HEK293 (cell line): Measurements from ENCODE around the gene NUP210.

Source experiments
- CTCF ChIA-PET: fragments of 350-600 bp; formaldehyde crosslinking; extraction: SDS; loops from one replicate; lab custom pipeline; 2021; ENCODE audit warnings: antibody characterized with exemption; lab: Yijun Ruan, JAX
- POLR2A ChIA-PET: fragments of 300-600 bp; formaldehyde crosslinking; extraction: SDS; loops from one replicate; lab custom pipeline; 2020; ENCODE audit warnings: antibody characterized with exemption, inconsistent platforms; lab: Yijun Ruan, JAX
- H3K27ac ChIP-seq: fragments of 200-500 bp; sonication (Bioruptor generic); 2 replicates; pipeline ENCODE4 v1.5.1; 2014; ENCODE audit warnings: low read depth, low read length, control low read depth, inconsistent platforms; ENCODE audit errors: extremely low read depth
- H3K36me3 ChIP-seq, 2 experiments: fragments of 200-500 bp in 1 of 2; sonication (Bioruptor generic) in 1 of 2; 1 replicate in 1 of 2; 2 replicates in 1 of 2; pipeline ENCODE4 v1.5.1; 2014 to 2017; ENCODE audit warnings: inconsistent platforms in 2 of 2, low read length in 2 of 2; ENCODE audit not compliant: control insufficient read depth in 2 of 2, insufficient read depth in 1 of 2
- H3K4me1 ChIP-seq: fragments of 200-500 bp; sonication (Bioruptor generic); 2 replicates; pipeline ENCODE4 v1.5.1; 2014; ENCODE audit warnings: mild to moderate bottlenecking, low read length, inconsistent platforms; ENCODE audit not compliant: control insufficient read depth, insufficient read depth
- H3K4me3 ChIP-seq: 2 replicates; pipeline ENCODE4 v1.5.1; 2011; ENCODE audit warnings: low read depth, mild to moderate bottlenecking, control low read depth, low read length, moderate library complexity
- H3K9me3 ChIP-seq: fragments of 200-500 bp; sonication (Bioruptor generic); 2 replicates; pipeline ENCODE4 v1.5.1; 2014; ENCODE audit warnings: low read depth, low read length, inconsistent platforms; ENCODE audit not compliant: control insufficient read depth, insufficient read depth
- AEBP2 ChIP-seq: fragments of 450-650 bp; formaldehyde crosslinking; IDR thresholded peaks from 2 replicates; pipeline ENCODE4 v1.5.1; 2016; ENCODE audit warnings: missing biosample characterization, missing genetic modification characterization, borderline replicate concordance
- HOXA7 ChIP-seq: sonication (generic); formaldehyde crosslinking; IDR thresholded peaks from 2 replicates; pipeline ENCODE4 v1.8.1; 2022; ENCODE audit warnings: missing genetic modification reagents, borderline replicate concordance
- SCRT2 ChIP-seq: fragments of 450-650 bp; formaldehyde crosslinking; IDR thresholded peaks from 2 replicates; pipeline ENCODE4 v1.5.1; 2016; ENCODE audit warnings: missing biosample characterization, missing genetic modification characterization
- YY2 ChIP-seq: fragments of 450-650 bp; formaldehyde crosslinking; IDR thresholded peaks from 2 replicates; pipeline ENCODE4 v1.5.1; 2016; ENCODE audit warnings: missing biosample characterization, missing genetic modification characterization
- ZBTB1 ChIP-seq: fragments of 450-650 bp; formaldehyde crosslinking; IDR thresholded peaks from 2 replicates; pipeline ENCODE4 v1.5.1; 2016; ENCODE audit warnings: missing biosample characterization, missing genetic modification characterization
- ZBTB10 ChIP-seq: fragments of 450-650 bp; formaldehyde crosslinking; IDR thresholded peaks from 2 replicates; pipeline ENCODE4 v1.5.1; 2016; ENCODE audit warnings: missing biosample characterization, missing genetic modification characterization
- ZBTB26 ChIP-seq: fragments of 450-650 bp; formaldehyde crosslinking; optimal IDR thresholded peaks from 2 replicates; pipeline ENCODE3; 2016; ENCODE audit warnings: missing biosample characterization, mild to moderate bottlenecking, missing genetic modification characterization
- ZNF133 ChIP-seq: fragments of 450-650 bp; formaldehyde crosslinking; IDR thresholded peaks from 2 replicates; pipeline ENCODE4 v1.5.1; 2016; ENCODE audit warnings: missing biosample characterization, missing genetic modification characterization
- ZNF138 ChIP-seq: fragments of 450-650 bp; formaldehyde crosslinking; IDR thresholded peaks from 2 replicates; pipeline ENCODE4 v1.5.1; 2016; ENCODE audit warnings: missing biosample characterization, missing genetic modification characterization, borderline replicate concordance
- ZNF140 ChIP-seq: fragments of 450-650 bp; formaldehyde crosslinking; IDR thresholded peaks from 2 replicates; pipeline ENCODE4 v1.5.1; 2016; ENCODE audit warnings: missing biosample characterization, missing genetic modification characterization
- ZNF169 ChIP-seq: fragments of 450-650 bp; formaldehyde crosslinking; IDR thresholded peaks from 2 replicates; pipeline ENCODE4 v1.5.1; 2016; ENCODE audit warnings: missing biosample characterization, missing genetic modification characterization
- ZNF175 ChIP-seq: fragments of 450-650 bp; formaldehyde crosslinking; IDR thresholded peaks from 2 replicates; pipeline ENCODE4 v1.5.1; 2016; ENCODE audit warnings: missing biosample characterization, missing genetic modification characterization
- ZNF19 ChIP-seq: fragments of 450-650 bp; formaldehyde crosslinking; IDR thresholded peaks from 2 replicates; pipeline ENCODE4; 2016; ENCODE audit warnings: missing biosample characterization, missing genetic modification characterization, low read depth
- ZNF23 ChIP-seq: fragments of 450-650 bp; formaldehyde crosslinking; IDR thresholded peaks from 2 replicates; pipeline ENCODE4 v1.5.1; 2016; ENCODE audit warnings: missing biosample characterization, missing genetic modification characterization, borderline replicate concordance
- ZNF26 ChIP-seq: fragments of 450-650 bp; formaldehyde crosslinking; IDR thresholded peaks from 2 replicates; pipeline ENCODE4 v1.5.1; 2016; ENCODE audit warnings: missing biosample characterization, missing genetic modification characterization
- ZNF292 ChIP-seq: fragments of 450-650 bp; formaldehyde crosslinking; IDR thresholded peaks from 2 replicates; pipeline ENCODE4 v1.5.1; 2016; ENCODE audit warnings: low read depth, missing biosample characterization, missing genetic modification characterization, borderline replicate concordance
- ZNF311 ChIP-seq: fragments of 450-650 bp; formaldehyde crosslinking; IDR thresholded peaks from 2 replicates; pipeline ENCODE4 v1.5.1; 2017; ENCODE audit warnings: missing biosample characterization, missing genetic modification characterization, borderline replicate concordance
- ZNF37A ChIP-seq: fragments of 450-650 bp; IDR thresholded peaks from 2 replicates; pipeline ENCODE4 v1.5.1; 2018; ENCODE audit warnings: missing biosample characterization, missing genetic modification characterization
- ZNF423 ChIP-seq: fragments of 450-650 bp; formaldehyde crosslinking; IDR thresholded peaks from 2 replicates; pipeline ENCODE4 v1.5.1; 2016; ENCODE audit warnings: missing biosample characterization, missing genetic modification characterization
- ZNF488 ChIP-seq: fragments of 450-650 bp; formaldehyde crosslinking; IDR thresholded peaks from 2 replicates; pipeline ENCODE4 v1.5.1; 2016; ENCODE audit warnings: missing biosample characterization, missing genetic modification characterization
- ZNF548 ChIP-seq: fragments of 450-650 bp; formaldehyde crosslinking; IDR thresholded peaks from 2 replicates; pipeline ENCODE4 v1.5.1; 2016; ENCODE audit warnings: missing biosample characterization, missing genetic modification characterization
- ZNF561 ChIP-seq: fragments of 450-650 bp; IDR thresholded peaks from 2 replicates; pipeline ENCODE4 v1.5.1; 2018; ENCODE audit warnings: missing biosample characterization, missing genetic modification characterization, borderline replicate concordance
- ZNF624 ChIP-seq: fragments of 450-650 bp; formaldehyde crosslinking; IDR thresholded peaks from 2 replicates; pipeline ENCODE4 v1.5.1; 2017; ENCODE audit warnings: missing biosample characterization, missing genetic modification characterization
- ZSCAN23 ChIP-seq: fragments of 450-650 bp; formaldehyde crosslinking; IDR thresholded peaks from 2 replicates; pipeline ENCODE4 v1.5.1; 2016; ENCODE audit warnings: missing biosample characterization, missing genetic modification characterization
- ZSCAN30 ChIP-seq: fragments of 450-650 bp; IDR thresholded peaks from 2 replicates; pipeline ENCODE4 v1.5.1; 2018; ENCODE audit warnings: missing biosample characterization, mild to moderate bottlenecking, missing genetic modification characterization, moderate library complexity

Gene NUP210

GRCh38 chr3:13290941-13291340 is 129.2 kb downstream of the NUP210 start:
- ChIA-PET POLR2A (no interaction called here), CTCF (interaction anchor here (0.6 to 1.2 kb wide), 2 partner anchors 307 to 352 kb away, joined by 3 to 5 read pairs; no protein-coding TSS in a partner anchor)
- Histone ChIP-seq H3K9me3 (no peaks in the 10 kb centered on the region), H3K36me3 (no peaks in the 10 kb centered on the region), H3K27ac (no peak overlapping the region), H3K4me1 (no peaks in the 10 kb centered on the region), H3K4me3 (no peak overlapping the region)
- no peak for TF ChIP-seq ZNF26 (tag by site-specific recombination)
- TF ChIP-seq ZNF423 (tag by site-specific recombination), result no peak
- TF ChIP-seq ZNF140 (tag by site-specific recombination), result no peak
- no peak for TF ChIP-seq ZSCAN23 (tag by site-specific recombination)
- TF ChIP-seq ZNF488 (tag by site-specific recombination), result no peak
- no peak for TF ChIP-seq AEBP2 (tag by site-specific recombination)
- TF ChIP-seq HOXA7 (CRISPR knock-in tag), result no peak
- TF ChIP-seq ZNF561 (tag by site-specific recombination), result no peak
- no peak for TF ChIP-seq ZNF169
- no peak for TF ChIP-seq ZSCAN30 (tag by site-specific recombination)
- TF ChIP-seq YY2, result no peak
- TF ChIP-seq ZBTB26, result no peak
- no peak for TF ChIP-seq ZNF311 (tag by site-specific recombination)
- TF ChIP-seq ZNF37A (tag by site-specific recombination), result no peak

- Histone ChIP-seq H3K4me1 (no peaks in the 10 kb centered on the region), H3K36me3 (no peaks in the 10 kb centered on the region), H3K4me3 (no peak overlapping the region), H3K9me3 (no peaks in the 10 kb centered on the region), H3K27ac (no peak overlapping the region)
- CTCF ChIA-PET, result interaction anchor here (0.7 kb wide), 1 partner anchor 58 kb away, joined by 4 read pairs; no protein-coding TSS in a partner anchor
- TF ChIP-seq ZNF19 (tag by site-specific recombination) (no peak), HOXA7 (CRISPR knock-in tag) (no peak), ZNF292 (tag by site-specific recombination) (no peak), ZNF138 (tag by site-specific recombination) (no peak), ZNF175 (no peak), ZBTB1 (tag by site-specific recombination) (no peak), ZBTB10 (no peak), ZNF133 (no peak), ZNF23 (tag by site-specific recombination) (no peak), SCRT2 (tag by site-specific recombination) (no peak), ZNF548 (tag by site-specific recombination) (no peak), ZNF624 (tag by site-specific recombination) (no peak)
- POLR2A ChIA-PET, result no interaction called here
Observed at GRCh38 chr3:13289771-13290285, 130.3 kb downstream of the NUP210 start.
